Parathyroid adenoma (tissue), 2 donors: Measurements from ENCODE around the gene KIF1A.

Source experiments
- H2AFZ ChIP-seq: fragments of 300-600 bp; sonication (generic); one replicate; pipeline ENCODE4 v1.7.0; 2017; ENCODE audit warnings: antibody characterized with exemption, mild to moderate bottlenecking
- H3K27ac ChIP-seq: fragments of 300-600 bp; sonication (generic); one replicate; pipeline ENCODE4 v1.7.0; 2017
- H3K27me3 ChIP-seq: fragments of 300-600 bp; sonication (generic); one replicate; pipeline ENCODE4 v1.7.0; 2017; ENCODE audit warnings: low read length; ENCODE audit not compliant: control insufficient read depth, insufficient read depth
- H3K36me3 ChIP-seq: fragments of 300-600 bp; sonication (generic); one replicate; pipeline ENCODE4 v1.7.0; 2017; ENCODE audit warnings: low read length; ENCODE audit not compliant: control insufficient read depth, insufficient read depth
- H3K4me1 ChIP-seq: fragments of 300-600 bp; sonication (generic); one replicate; pipeline ENCODE4 v1.7.0; 2017; ENCODE audit warnings: control low read depth
- H3K4me2 ChIP-seq: fragments of 300-600 bp; sonication (generic); one replicate; pipeline ENCODE4 v1.7.0; 2017; ENCODE audit warnings: low read length
- H3K4me3 ChIP-seq: fragments of 300-600 bp; sonication (generic); one replicate; pipeline ENCODE4 v1.7.0; 2017; ENCODE audit warnings: low read depth, low read length
- H3K79me2 ChIP-seq: fragments of 300-600 bp; sonication (generic); one replicate; pipeline ENCODE4 v1.7.0; 2017; ENCODE audit warnings: control low read depth
- H3K9ac ChIP-seq: fragments of 300-600 bp; sonication (generic); one replicate; pipeline ENCODE4 v1.7.0; 2017; ENCODE audit warnings: mild to moderate bottlenecking
- H3K9me3 ChIP-seq: fragments of 300-600 bp; sonication (generic); one replicate; pipeline ENCODE4 v1.7.0; 2017; ENCODE audit warnings: low read length; ENCODE audit not compliant: control insufficient read depth
- CTCF ChIP-seq: fragments of 300-600 bp; sonication (generic); IDR thresholded peaks from one replicate; pipeline ENCODE4 v1.7.0; 2017; ENCODE audit warnings: antibody characterized with exemption, mild to moderate bottlenecking
- donor health status: primary hyperparathyroidism.

Gene KIF1A

GRCh38 chr2:240825476-240825875, 5.5 kb upstream of the KIF1A start:
- Histone ChIP-seq H3K27ac (no peak overlapping the region), H2AFZ (no peak overlapping the region), H3K9me3 (no peaks in the 10 kb centered on the region), H3K36me3 (no peaks in the 10 kb centered on the region), H3K9ac (no peak overlapping the region), H3K4me1 (no peaks in the 10 kb centered on the region), H3K27me3 (no peaks in the 10 kb centered on the region), H3K4me3 (no peak overlapping the region), H3K4me2 (no peak overlapping the region), H3K79me2 (no peaks in the 10 kb centered on the region)
- no peak for TF ChIP-seq CTCF

GRCh38 chr2:240823449-240824336, 3.7 kb upstream of the KIF1A start:
- Histone ChIP-seq H3K9ac (no peak overlapping the region), H3K27ac (no peak overlapping the region), H3K4me1 (no peaks in the 10 kb centered on the region), H3K4me3 (no peak overlapping the region), H3K4me2 (no peak overlapping the region), H3K9me3 (no peaks in the 10 kb centered on the region), H3K79me2 (no peaks in the 10 kb centered on the region), H2AFZ (no peak overlapping the region), H3K27me3 (no peaks in the 10 kb centered on the region), H3K36me3 (no peaks in the 10 kb centered on the region)
- TF ChIP-seq CTCF = no peak

DNA sequence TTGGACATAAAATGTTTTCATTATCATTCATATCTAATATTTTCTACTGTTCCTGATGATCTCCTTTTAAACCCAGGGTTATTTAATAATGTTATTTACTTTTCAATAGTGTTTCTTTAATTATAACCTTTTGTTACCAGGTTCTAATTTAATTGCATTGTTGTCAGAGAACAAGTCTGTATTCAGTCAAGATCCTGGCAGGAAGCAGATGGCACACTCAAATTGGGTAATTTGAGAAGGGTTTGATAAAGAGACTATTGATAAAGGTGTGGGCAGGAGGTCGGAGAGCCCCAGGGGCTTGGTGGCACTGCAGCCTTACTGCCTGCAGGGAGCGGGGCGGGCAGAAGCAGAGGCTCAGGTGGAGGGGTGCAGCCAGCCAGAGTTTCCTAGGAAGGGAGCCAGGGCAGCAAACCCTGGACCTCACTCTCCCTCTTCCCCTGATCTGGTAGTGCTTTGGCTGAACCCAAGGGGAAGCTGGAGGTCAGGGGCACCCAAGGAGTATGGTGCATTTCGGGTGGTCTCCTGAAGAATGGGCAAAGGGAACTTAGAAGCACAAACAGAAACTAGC, 2.3 kb upstream of the KIF1A start:
- Histone ChIP-seq H3K27ac (no peak overlapping the region), H3K27me3 (no peaks in the 10 kb centered on the region), H2AFZ (no peak overlapping the region), H3K4me3 (no peak overlapping the region), H3K4me2 (no peak overlapping the region), H3K79me2 (no peaks in the 10 kb centered on the region), H3K4me1 (no peaks in the 10 kb centered on the region), H3K36me3 (no peaks in the 10 kb centered on the region), H3K9me3 (no peaks in the 10 kb centered on the region), H3K9ac (no peak overlapping the region)
- no peak for TF ChIP-seq CTCF

DNA sequence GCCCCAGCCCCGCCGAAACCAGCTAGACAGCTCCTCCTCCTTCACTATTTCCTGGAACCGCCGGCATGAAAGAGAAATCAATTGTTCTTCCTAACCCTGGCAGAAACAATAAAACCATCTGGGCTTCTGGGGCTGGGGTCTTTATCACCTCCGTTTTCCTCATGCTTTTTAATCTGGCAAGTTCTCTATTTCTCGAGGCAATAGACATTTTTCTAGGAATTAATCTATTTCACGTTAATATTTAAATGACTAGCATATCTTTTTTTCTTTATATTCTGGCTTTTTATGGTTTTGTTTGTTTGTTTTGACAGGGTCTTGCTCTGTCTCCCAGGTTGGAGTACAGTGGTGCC, 1.4 kb upstream of the KIF1A start:
- Histone ChIP-seq H3K9me3 (no peaks in the 10 kb centered on the region), H2AFZ (no peak overlapping the region), H3K27ac (no peak overlapping the region), H3K9ac (no peak overlapping the region), H3K79me2 (no peaks in the 10 kb centered on the region), H3K27me3 (no peaks in the 10 kb centered on the region), H3K4me2 (no peak overlapping the region), H3K4me1 (no peaks in the 10 kb centered on the region), H3K4me3 (no peak overlapping the region), H3K36me3 (no peaks in the 10 kb centered on the region)
- TF ChIP-seq CTCF = no peak
